ENCODE data around the gene MAD1L1. TPM values are rescaled to one million over a fixed set of nuclear protein-coding genes. Genes with fewer than 3 reads are reported as not detected.

The MAD1L1 gene
- total RNA-seq, 1 donor from 2014 or later = 59.6 TPM

GRCh38 chr7:2072798-2073197, 159.9 kb downstream of the MAD1L1 start:
- no peak for TF ChIP-seq CTCF (IDR thresholded peaks at IDR 0.05)
- H3K27ac ChIP-seq = no peak overlapping the region
- intact Hi-C loops (cut with DNase I) = no loop called here
- H3K4me1 ChIP-seq = no peaks in the 10 kb centered on the region
- no peaks in the 10 kb centered on the region for H3K9me3 ChIP-seq
- H3K27me3 ChIP-seq = no peaks in the 10 kb centered on the region
- no peak overlapping the region for H3K4me3 ChIP-seq
- H3K36me3 ChIP-seq = peaks cover 0 to 17% of the 10 kb centered on the region in 2 donors
- DNase-seq (ENCODE audit: low spot score in 2 of 2) = no peak

GRCh38 chr7:2072042-2072441, 160.7 kb downstream of the MAD1L1 start:
- Histone ChIP-seq H3K36me3 (peaks cover 4 to 17% of the 10 kb centered on the region in 2 donors), H3K27me3 (no peaks in the 10 kb centered on the region), H3K27ac (no peak overlapping the region), H3K4me3 (no peak overlapping the region), H3K4me1 (no peaks in the 10 kb centered on the region), H3K9me3 (no peaks in the 10 kb centered on the region)
- intact Hi-C loops (cut with DNase I) = no loop called here
- no peak for TF ChIP-seq CTCF (IDR thresholded peaks at IDR 0.05)
- DNase-seq (ENCODE audit: low spot score in 2 of 2) = no peak

- no peaks in the 10 kb centered on the region for H3K27me3 ChIP-seq
- H3K27ac ChIP-seq = no peak overlapping the region
- no peaks in the 10 kb centered on the region for H3K4me1 ChIP-seq
- intact Hi-C loops (cut with DNase I) = no loop called here
- no peak overlapping the region for H3K4me3 ChIP-seq
- H3K36me3 ChIP-seq = peaks cover 4 to 13% of the 10 kb centered on the region in 2 donors
- DNase-seq (ENCODE audit: low spot score in 2 of 2) = no peak
- no peak for TF ChIP-seq CTCF (IDR thresholded peaks at IDR 0.05)
- no peaks in the 10 kb centered on the region for H3K9me3 ChIP-seq
These were observed 161.5 kb downstream of the MAD1L1 start for GRCh38 chr7:2071133-2071832.

- H3K9me3 ChIP-seq = no peaks in the 10 kb centered on the region
- no peak overlapping the region for H3K4me3 ChIP-seq
- H3K27me3 ChIP-seq = no peaks in the 10 kb centered on the region
- no peaks in the 10 kb centered on the region for H3K4me1 ChIP-seq
- no peak for DNase-seq (ENCODE audit: low spot score in 2 of 2)
- intact Hi-C loops (cut with DNase I) = no loop called here
- no peak overlapping the region for H3K27ac ChIP-seq
- no peak for TF ChIP-seq CTCF (IDR thresholded peaks at IDR 0.05)
- peaks cover 4 to 13% of the 10 kb centered on the region in 2 donors for H3K36me3 ChIP-seq
These were observed 162.5 kb downstream of the MAD1L1 start for GRCh38 chr7:2070151-2070763.

GRCh38 chr7:2069472-2069860, 163.3 kb downstream of the MAD1L1 start:
- Histone ChIP-seq H3K9me3 (no peaks in the 10 kb centered on the region), H3K4me1 (no peaks in the 10 kb centered on the region), H3K27ac (no peak overlapping the region), H3K36me3 (peaks cover 4 to 13% of the 10 kb centered on the region in 2 donors), H3K27me3 (no peaks in the 10 kb centered on the region), H3K4me3 (no peak overlapping the region)
- intact Hi-C loops (cut with DNase I) = no loop called here
- TF ChIP-seq CTCF (IDR thresholded peaks at IDR 0.05) = no peak
- DNase-seq (ENCODE audit: low spot score in 2 of 2) = no peak

Data from ascending aorta (tissue), 2 donors.